GM23338 (cell line): Measurements from ENCODE around the gene ZBTB37. TPM values are rescaled to one million over a fixed set of nuclear protein-coding genes. Genes with fewer than 3 reads are reported as not detected.

Experiments used
- ATAC-seq: fragments of 200-7000 bp; cut with Tn5 transposase; 3 replicates; pipeline ENCODE4 v1.9.1; 2020
- DNase-seq: peaks from one replicate; pipeline ENCODE4 v3.0.0-alpha.2; 2015; ENCODE audit warnings: low spot score
- H2AFZ ChIP-seq: fragments of 200-600 bp; sonication (generic); 2 replicates; pipeline ENCODE4 v1.8.0; 2016; ENCODE audit warnings: antibody characterized with exemption, mild to moderate bottlenecking, moderate library complexity
- H3F3A ChIP-seq: fragments of 200-600 bp; sonication (generic); replicated peaks from 2 replicates; pipeline ENCODE4 v1.8.0; 2017; ENCODE audit warnings: antibody characterized with exemption, mixed run types, low read depth
- H3K27ac ChIP-seq: fragments of 200-600 bp; sonication (generic); 2 replicates; pipeline ENCODE4 v1.6.1; 2016; ENCODE audit warnings: low read depth
- H3K27me3 ChIP-seq: fragments of 200-600 bp; sonication (generic); 2 replicates; pipeline ENCODE4 v1.8.0; 2016; ENCODE audit warnings: mild to moderate bottlenecking, mixed run types, moderate library complexity; ENCODE audit not compliant: insufficient read depth
- H3K36me3 ChIP-seq: fragments of 200-600 bp; sonication (generic); 2 replicates; pipeline ENCODE4 v1.8.0; 2016; ENCODE audit warnings: mild to moderate bottlenecking; ENCODE audit not compliant: insufficient read depth
- H3K4me1 ChIP-seq: fragments of 200-600 bp; sonication (generic); 2 replicates; pipeline ENCODE4 v1.8.0; 2016; ENCODE audit warnings: mild to moderate bottlenecking, moderate library complexity; ENCODE audit not compliant: insufficient read depth
- H3K4me2 ChIP-seq: fragments of 200-600 bp; sonication (generic); 2 replicates; pipeline ENCODE4 v1.7.1; 2017; ENCODE audit warnings: mixed run types
- H3K4me3 ChIP-seq: fragments of 200-600 bp; sonication (generic); 2 replicates; pipeline ENCODE4 v1.6.1; 2016; ENCODE audit warnings: mixed run types
- H3K79me2 ChIP-seq: fragments of 200-600 bp; sonication (generic); replicated peaks from 2 replicates; pipeline ENCODE4 v1.8.0; 2017; ENCODE audit warnings: mild to moderate bottlenecking; ENCODE audit not compliant: insufficient read depth
- H3K9me2 ChIP-seq: fragments of 200-600 bp; sonication (generic); 2 replicates; pipeline ENCODE4 v1.8.0; 2017; ENCODE audit not compliant: insufficient read depth
- H4K20me1 ChIP-seq: fragments of 200-600 bp; sonication (generic); replicated peaks from 2 replicates; pipeline ENCODE4 v1.8.0; 2017; ENCODE audit warnings: mild to moderate bottlenecking; ENCODE audit not compliant: insufficient read depth
- H3K27ac Mint-ChIP-seq: 2 replicates; pipeline ENCODE4 v1.8.0; 2020; ENCODE audit warnings: inconsistent platforms, mild to moderate bottlenecking, moderate library complexity, mixed read lengths
- H3K27me3 Mint-ChIP-seq: 3 replicates; pipeline ENCODE4 v1.8.0; 2022; ENCODE audit warnings: low read depth, mild to moderate bottlenecking, moderate library complexity, mixed read lengths, inconsistent platforms; ENCODE audit not compliant: insufficient read depth, poor library complexity
- H3K36me3 Mint-ChIP-seq: 3 replicates; pipeline ENCODE4 v1.8.0; 2021; ENCODE audit warnings: low read depth, mild to moderate bottlenecking, inconsistent platforms, moderate library complexity, mixed read lengths
- H3K4me1 Mint-ChIP-seq: 3 replicates; pipeline ENCODE4 v1.8.0; 2020; ENCODE audit warnings: mild to moderate bottlenecking, inconsistent platforms, mixed read lengths
- H3K4me3 Mint-ChIP-seq: 3 replicates; pipeline ENCODE4 v1.8.0; 2021; ENCODE audit warnings: moderate library complexity, mild to moderate bottlenecking, inconsistent platforms, mixed read lengths
- H3K9me3 Mint-ChIP-seq: 3 replicates; pipeline ENCODE4 v1.8.0; 2020; ENCODE audit warnings: moderate library complexity, mild to moderate bottlenecking, inconsistent platforms, mixed read lengths
- CREB1 ChIP-seq: fragments of 250-450 bp; sonication (Bioruptor Pico); IDR thresholded peaks from 2 replicates; pipeline ENCODE4 v1.5.0; 2020; ENCODE audit warnings: low read depth, mild to moderate bottlenecking, moderate library complexity
- EZH2 ChIP-seq: fragments of 200-600 bp; sonication (generic); IDR thresholded peaks from one replicate; pipeline ENCODE4 v1.8.0; 2017; ENCODE audit warnings: antibody characterized with exemption, mild to moderate bottlenecking, low read depth; ENCODE audit not compliant: unreplicated experiment
- EZH2phosphoT487 ChIP-seq: fragments of 200-600 bp; sonication (generic); IDR thresholded peaks from one replicate; pipeline ENCODE4 v1.8.1; 2018; ENCODE audit warnings: antibody characterized with exemption; ENCODE audit not compliant: unreplicated experiment
- JUNB ChIP-seq: IDR thresholded peaks from one replicate; pipeline ENCODE4 v1.6.1; 2016; ENCODE audit warnings: antibody characterized with exemption; ENCODE audit not compliant: unreplicated experiment
- NANOG ChIP-seq: IDR thresholded peaks from 2 replicates; pipeline ENCODE4 v1.6.1; 2016; ENCODE audit warnings: antibody characterized with exemption, borderline replicate concordance
- POLR2AphosphoS5 ChIP-seq: IDR thresholded peaks from 2 replicates; pipeline ENCODE4 v1.6.1; 2016; ENCODE audit warnings: antibody characterized with exemption, low read depth
- STAT1 ChIP-seq: IDR thresholded peaks from one replicate; pipeline ENCODE4 v1.6.1; 2016; ENCODE audit warnings: antibody characterized with exemption; ENCODE audit not compliant: unreplicated experiment
- ZNF114 ChIP-seq: fragments of 250-450 bp; sonication (Bioruptor Pico); IDR thresholded peaks from 2 replicates; pipeline ENCODE4 v1.5.0; 2020; ENCODE audit warnings: mild to moderate bottlenecking, moderate library complexity
- ZNF331 ChIP-seq: fragments of 250-450 bp; sonication (Bioruptor Pico); IDR thresholded peaks from 2 replicates; pipeline ENCODE4 v1.5.0; 2020; ENCODE audit warnings: low read depth, mild to moderate bottlenecking, moderate library complexity
- polyA plus RNA-seq: library from polyadenylated mRNA; unstranded; fragments of >200 nt; fragmentation: Nextera tagmentation; extraction: Ambion mirVana; gene quantifications from 2 replicates; pipeline ENCODE4 v1.2.1, GENCODE V29; 2016
- total RNA-seq: library from RNA; depleted of rRNA; stranded (reverse); fragments of >200 nt; shearing (Covaris generic); gene quantifications from 2 replicates; pipeline ENCODE4 v1.2.3, GENCODE V29; 2014
- TF ChIP-seq, protein P1 (sequence below): fragments of 250-450 bp; sonication (Bioruptor Pico); IDR thresholded peaks from 2 replicates; pipeline ENCODE4 v1.5.0; 2020; ENCODE audit warnings: mild to moderate bottlenecking, moderate library complexity
- TF ChIP-seq, protein P2 (sequence below): IDR thresholded peaks from 2 replicates; pipeline ENCODE4 v1.6.1; 2016; ENCODE audit warnings: antibody characterized with exemption
- TF ChIP-seq, protein P3 (sequence below), 2 experiments: fragments of 200-600 bp in 1 of 2; sonication (generic) in 1 of 2; conservative IDR thresholded peaks; 2 replicates each; pipeline versions ENCODE4 v1.5.1 to v1.6.1; 2016 to 2017; ENCODE audit warnings: antibody characterized with exemption in 2 of 2, low read depth in 2 of 2, mild to moderate bottlenecking in 2 of 2, moderate library complexity in 1 of 2
- TF ChIP-seq, protein P4 (sequence below): IDR thresholded peaks from one replicate; pipeline ENCODE4 v1.6.1; 2018; ENCODE audit warnings: antibody characterized with exemption; ENCODE audit not compliant: unreplicated experiment

ZBTB37 gene
- total and polyA plus RNA-seq, 2 experiments from 2014 or later: 2.7 to 15.8 TPM

DNA sequence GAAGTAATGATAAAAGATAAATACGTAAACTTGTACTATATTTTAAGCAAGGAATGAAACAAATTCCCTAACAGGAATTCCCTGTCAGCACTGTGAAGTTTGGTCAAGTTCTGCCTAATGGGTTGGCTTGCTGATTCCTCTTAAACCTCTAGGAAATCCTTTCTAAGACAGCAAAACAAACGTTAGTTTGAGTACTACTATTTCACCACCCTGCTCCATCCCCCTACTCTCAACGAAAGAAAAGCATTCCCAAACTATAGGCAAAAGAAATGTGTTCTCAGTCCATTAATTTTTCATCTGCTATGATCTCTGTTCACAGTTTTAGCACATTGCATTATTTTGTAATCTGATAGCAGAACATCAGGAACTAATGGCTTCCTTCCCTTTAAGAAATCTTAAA is 32.8 kb downstream of the ZBTB37 start:
- no peak overlapping the region for H3K4me3 Mint-ChIP-seq
- H3K36me3 ChIP-seq: no peaks in the 10 kb centered on the region
- no peaks in the 10 kb centered on the region for H3F3A ChIP-seq
- no peaks in the 10 kb centered on the region for H3K36me3 Mint-ChIP-seq
- no peak for ATAC-seq
- no peaks in the 10 kb centered on the region for H4K20me1 ChIP-seq
- peak overlapping the region; percentile 40 for H3K4me2 ChIP-seq
- no peaks in the 10 kb centered on the region for H3K79me2 ChIP-seq
- no peak overlapping the region for H2AFZ ChIP-seq
- H3K27me3 Mint-ChIP-seq: no peaks in the 10 kb centered on the region
- H3K4me1 Mint-ChIP-seq: peaks cover 41% of the 10 kb centered on the region
- TF ChIP-seq, protein P1, sequence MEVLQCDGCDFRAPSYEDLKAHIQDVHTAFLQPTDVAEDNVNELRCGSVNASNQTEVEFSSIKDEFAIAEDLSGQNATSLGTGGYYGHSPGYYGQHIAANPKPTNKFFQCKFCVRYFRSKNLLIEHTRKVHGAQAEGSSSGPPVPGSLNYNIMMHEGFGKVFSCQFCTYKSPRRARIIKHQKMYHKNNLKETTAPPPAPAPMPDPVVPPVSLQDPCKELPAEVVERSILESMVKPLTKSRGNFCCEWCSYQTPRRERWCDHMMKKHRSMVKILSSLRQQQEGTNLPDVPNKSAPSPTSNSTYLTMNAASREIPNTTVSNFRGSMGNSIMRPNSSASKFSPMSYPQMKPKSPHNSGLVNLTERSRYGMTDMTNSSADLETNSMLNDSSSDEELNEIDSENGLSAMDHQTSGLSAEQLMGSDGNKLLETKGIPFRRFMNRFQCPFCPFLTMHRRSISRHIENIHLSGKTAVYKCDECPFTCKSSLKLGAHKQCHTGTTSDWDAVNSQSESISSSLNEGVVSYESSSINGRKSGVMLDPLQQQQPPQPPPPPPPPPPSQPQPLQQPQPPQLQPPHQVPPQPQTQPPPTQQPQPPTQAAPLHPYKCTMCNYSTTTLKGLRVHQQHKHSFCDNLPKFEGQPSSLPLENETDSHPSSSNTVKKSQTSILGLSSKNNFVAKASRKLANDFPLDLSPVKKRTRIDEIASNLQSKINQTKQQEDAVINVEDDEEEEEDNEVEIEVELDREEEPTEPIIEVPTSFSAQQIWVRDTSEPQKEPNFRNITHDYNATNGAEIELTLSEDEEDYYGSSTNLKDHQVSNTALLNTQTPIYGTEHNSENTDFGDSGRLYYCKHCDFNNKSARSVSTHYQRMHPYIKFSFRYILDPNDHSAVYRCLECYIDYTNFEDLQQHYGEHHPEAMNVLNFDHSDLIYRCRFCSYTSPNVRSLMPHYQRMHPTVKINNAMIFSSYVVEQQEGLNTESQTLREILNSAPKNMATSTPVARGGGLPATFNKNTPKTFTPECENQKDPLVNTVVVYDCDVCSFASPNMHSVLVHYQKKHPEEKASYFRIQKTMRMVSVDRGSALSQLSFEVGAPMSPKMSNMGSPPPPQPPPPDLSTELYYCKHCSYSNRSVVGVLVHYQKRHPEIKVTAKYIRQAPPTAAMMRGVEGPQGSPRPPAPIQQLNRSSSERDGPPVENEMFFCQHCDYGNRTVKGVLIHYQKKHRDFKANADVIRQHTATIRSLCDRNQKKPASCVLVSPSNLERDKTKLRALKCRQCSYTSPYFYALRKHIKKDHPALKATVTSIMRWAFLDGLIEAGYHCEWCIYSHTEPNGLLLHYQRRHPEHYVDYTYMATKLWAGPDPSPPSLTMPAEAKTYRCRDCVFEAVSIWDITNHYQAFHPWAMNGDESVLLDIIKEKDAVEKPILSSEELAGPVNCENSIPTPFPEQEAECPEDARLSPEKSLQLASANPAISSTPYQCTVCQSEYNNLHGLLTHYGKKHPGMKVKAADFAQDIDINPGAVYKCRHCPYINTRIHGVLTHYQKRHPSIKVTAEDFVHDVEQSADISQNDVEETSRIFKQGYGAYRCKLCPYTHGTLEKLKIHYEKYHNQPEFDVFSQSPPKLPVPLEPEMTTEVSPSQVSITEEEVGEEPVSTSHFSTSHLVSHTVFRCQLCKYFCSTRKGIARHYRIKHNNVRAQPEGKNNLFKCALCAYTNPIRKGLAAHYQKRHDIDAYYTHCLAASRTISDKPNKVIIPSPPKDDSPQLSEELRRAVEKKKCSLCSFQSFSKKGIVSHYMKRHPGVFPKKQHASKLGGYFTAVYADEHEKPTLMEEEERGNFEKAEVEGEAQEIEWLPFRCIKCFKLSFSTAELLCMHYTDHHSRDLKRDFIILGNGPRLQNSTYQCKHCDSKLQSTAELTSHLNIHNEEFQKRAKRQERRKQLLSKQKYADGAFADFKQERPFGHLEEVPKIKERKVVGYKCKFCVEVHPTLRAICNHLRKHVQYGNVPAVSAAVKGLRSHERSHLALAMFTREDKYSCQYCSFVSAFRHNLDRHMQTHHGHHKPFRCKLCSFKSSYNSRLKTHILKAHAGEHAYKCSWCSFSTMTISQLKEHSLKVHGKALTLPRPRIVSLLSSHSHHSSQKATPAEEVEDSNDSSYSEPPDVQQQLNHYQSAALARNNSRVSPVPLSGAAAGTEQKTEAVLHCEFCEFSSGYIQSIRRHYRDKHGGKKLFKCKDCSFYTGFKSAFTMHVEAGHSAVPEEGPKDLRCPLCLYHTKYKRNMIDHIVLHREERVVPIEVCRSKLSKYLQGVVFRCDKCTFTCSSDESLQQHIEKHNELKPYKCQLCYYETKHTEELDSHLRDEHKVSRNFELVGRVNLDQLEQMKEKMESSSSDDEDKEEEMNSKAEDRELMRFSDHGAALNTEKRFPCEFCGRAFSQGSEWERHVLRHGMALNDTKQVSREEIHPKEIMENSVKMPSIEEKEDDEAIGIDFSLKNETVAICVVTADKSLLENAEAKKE (CRISPR knock-in tag): no peak
- TF ChIP-seq STAT1 (no peak), JUNB (no peak), NANOG (no peak), EZH2 (no peak), CREB1 (CRISPR knock-in tag) (no peak), ZNF114 (no peak), POLR2AphosphoS5 (no peak), ZNF331 (no peak), EZH2phosphoT487 (no peak)
- TF ChIP-seq, protein P2, sequence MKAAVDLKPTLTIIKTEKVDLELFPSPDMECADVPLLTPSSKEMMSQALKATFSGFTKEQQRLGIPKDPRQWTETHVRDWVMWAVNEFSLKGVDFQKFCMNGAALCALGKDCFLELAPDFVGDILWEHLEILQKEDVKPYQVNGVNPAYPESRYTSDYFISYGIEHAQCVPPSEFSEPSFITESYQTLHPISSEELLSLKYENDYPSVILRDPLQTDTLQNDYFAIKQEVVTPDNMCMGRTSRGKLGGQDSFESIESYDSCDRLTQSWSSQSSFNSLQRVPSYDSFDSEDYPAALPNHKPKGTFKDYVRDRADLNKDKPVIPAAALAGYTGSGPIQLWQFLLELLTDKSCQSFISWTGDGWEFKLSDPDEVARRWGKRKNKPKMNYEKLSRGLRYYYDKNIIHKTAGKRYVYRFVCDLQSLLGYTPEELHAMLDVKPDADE: no peak
- TF ChIP-seq, protein P3, sequence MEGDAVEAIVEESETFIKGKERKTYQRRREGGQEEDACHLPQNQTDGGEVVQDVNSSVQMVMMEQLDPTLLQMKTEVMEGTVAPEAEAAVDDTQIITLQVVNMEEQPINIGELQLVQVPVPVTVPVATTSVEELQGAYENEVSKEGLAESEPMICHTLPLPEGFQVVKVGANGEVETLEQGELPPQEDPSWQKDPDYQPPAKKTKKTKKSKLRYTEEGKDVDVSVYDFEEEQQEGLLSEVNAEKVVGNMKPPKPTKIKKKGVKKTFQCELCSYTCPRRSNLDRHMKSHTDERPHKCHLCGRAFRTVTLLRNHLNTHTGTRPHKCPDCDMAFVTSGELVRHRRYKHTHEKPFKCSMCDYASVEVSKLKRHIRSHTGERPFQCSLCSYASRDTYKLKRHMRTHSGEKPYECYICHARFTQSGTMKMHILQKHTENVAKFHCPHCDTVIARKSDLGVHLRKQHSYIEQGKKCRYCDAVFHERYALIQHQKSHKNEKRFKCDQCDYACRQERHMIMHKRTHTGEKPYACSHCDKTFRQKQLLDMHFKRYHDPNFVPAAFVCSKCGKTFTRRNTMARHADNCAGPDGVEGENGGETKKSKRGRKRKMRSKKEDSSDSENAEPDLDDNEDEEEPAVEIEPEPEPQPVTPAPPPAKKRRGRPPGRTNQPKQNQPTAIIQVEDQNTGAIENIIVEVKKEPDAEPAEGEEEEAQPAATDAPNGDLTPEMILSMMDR (conservative IDR thresholded peaks at IDR 0.05; ENCODE audit: low read depth in 2 of 2): no peak
- TF ChIP-seq, protein P4, sequence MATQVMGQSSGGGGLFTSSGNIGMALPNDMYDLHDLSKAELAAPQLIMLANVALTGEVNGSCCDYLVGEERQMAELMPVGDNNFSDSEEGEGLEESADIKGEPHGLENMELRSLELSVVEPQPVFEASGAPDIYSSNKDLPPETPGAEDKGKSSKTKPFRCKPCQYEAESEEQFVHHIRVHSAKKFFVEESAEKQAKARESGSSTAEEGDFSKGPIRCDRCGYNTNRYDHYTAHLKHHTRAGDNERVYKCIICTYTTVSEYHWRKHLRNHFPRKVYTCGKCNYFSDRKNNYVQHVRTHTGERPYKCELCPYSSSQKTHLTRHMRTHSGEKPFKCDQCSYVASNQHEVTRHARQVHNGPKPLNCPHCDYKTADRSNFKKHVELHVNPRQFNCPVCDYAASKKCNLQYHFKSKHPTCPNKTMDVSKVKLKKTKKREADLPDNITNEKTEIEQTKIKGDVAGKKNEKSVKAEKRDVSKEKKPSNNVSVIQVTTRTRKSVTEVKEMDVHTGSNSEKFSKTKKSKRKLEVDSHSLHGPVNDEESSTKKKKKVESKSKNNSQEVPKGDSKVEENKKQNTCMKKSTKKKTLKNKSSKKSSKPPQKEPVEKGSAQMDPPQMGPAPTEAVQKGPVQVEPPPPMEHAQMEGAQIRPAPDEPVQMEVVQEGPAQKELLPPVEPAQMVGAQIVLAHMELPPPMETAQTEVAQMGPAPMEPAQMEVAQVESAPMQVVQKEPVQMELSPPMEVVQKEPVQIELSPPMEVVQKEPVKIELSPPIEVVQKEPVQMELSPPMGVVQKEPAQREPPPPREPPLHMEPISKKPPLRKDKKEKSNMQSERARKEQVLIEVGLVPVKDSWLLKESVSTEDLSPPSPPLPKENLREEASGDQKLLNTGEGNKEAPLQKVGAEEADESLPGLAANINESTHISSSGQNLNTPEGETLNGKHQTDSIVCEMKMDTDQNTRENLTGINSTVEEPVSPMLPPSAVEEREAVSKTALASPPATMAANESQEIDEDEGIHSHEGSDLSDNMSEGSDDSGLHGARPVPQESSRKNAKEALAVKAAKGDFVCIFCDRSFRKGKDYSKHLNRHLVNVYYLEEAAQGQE: no peak
- peaks cover 3% of the 10 kb centered on the region; the same call in 1 of the 2 replicates for H3K9me2 ChIP-seq
- no peak for DNase-seq
- H3K27ac Mint-ChIP-seq: 0 out of 2 replicates have a peak overlapping the region, but pooled peaks have one; percentile 1
- no peak overlapping the region for H3K4me3 ChIP-seq
- H3K9me3 Mint-ChIP-seq: no peaks in the 10 kb centered on the region
- H3K4me1 ChIP-seq: peaks cover 39% of the 10 kb centered on the region
- no peak overlapping the region for H3K27ac ChIP-seq
- H3K27me3 ChIP-seq: no peaks in the 10 kb centered on the region
